Raji (cell line): ENCODE results near the gene DLEC1.

Source experiments
- POLR2A ChIP-seq: IDR thresholded peaks from 2 replicates; pipeline ENCODE4 v1.6.1; 2011; ENCODE audit warnings: low read depth, low read length, control low read depth; ENCODE audit not compliant: insufficient read depth

Gene DLEC1

DNA sequence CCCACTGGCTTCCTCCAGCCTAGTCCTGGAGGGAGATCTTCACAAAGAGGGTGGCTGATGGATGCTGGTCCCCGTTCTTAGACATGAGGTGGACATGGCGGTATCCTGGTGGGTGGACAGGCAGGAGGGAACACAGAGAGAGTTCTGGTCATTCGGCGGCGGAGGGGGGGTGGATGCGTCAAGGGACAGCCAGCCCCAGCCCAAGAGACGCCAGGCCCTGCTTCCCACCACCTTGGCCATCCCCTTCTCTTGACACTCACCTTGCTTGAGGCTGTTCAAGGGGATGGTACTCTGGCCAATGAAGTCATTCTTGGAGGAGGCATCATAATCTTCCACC lies 31.3 kb upstream of the DLEC1 start:
- TF ChIP-seq POLR2A: no peak

DNA sequence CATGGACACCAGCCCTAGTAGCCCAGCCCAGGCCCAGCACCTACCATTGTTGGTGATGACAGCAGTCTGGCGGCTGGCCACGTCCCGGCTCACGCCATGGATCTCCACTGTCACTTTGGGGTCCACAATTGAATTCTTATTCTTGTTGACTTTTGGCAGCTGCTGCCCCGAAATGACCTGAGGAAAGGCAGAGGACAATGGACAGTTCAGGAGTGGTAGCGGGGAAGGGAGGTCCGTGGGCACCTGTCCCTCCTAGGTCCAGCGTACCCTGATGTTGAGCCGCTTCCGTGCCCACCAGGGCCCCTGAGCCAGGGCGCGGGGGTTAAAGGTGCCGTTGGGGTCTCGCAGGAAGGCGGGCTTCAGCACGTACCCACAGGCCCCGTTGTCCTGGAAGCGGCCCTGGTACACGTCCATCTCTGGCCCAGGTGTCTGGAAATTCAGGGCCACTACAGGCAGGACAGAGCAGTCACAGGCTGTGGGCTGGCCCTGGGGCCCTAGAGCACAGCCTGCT lies 30.8 kb upstream of the DLEC1 start:
- TF ChIP-seq POLR2A: no peak

DNA sequence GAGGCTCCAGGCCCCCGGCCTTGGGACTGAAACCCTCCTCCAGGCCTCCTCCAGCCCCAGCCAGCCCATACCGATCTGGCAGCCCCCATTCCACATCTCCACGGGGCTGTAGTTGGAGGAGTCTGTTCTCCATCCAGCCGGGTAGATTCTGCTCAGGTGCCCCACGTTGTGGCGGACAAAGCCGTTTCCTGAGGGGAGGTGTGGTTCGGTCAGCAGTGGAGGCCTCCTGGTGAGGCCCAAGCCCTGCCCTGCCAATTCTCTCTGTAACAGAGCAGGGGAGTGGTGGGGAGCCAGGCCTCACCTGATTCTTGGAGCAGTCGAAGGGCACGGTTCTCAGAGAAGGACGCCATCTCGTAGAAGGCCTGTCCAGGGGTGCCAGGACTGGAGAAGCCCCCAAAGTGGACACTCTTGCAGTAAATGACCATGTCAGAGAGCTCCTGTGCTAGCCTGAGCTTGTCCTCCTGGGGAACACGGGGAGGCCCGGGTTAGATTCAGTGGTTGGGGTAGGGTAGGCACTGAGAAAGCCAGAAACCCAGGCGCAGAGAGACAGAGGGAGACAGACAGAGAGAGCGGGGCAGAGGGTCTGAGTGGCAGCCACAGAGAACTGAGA lies 29.9 kb upstream of the DLEC1 start:
- TF ChIP-seq POLR2A: no peak

DNA sequence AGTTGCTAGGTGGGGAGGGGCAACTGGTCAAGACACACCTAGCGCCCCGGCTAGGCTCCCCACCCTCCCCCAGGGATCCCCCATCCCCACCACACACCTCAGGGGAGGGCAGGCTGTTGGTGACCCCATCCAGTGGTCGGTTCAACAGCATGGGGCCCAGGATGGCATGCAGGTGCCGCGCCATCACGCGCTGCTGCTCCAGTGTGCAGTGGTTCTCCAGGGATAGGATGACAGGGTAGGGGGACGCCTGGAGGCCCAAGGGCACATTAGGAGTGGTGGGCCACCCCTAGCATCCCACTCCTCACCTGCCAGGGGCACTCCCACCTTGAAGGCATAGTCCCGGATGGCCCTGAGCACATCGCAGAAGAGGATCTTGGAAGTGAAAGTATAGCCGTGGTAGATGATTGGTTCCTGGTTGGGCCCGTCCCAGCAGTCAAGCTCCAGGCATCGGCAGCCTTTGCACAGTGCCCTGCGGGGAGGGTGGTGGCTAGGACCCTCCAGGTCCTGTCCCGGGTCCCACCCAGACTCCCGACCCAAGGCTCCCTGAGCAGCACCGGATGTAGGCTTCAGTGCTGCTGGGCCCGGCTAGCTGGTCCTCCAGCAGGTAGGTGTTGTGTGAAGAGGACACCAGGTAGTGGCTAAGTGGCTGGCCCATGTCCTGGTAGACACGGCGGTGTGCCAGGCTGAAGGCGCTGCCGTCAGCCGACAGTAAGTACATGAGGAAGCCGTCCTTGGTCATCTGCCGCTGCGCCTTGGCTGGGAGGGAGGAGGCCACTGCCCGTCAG lies 29.0 kb upstream of the DLEC1 start:
- no peak for TF ChIP-seq POLR2A

DNA sequence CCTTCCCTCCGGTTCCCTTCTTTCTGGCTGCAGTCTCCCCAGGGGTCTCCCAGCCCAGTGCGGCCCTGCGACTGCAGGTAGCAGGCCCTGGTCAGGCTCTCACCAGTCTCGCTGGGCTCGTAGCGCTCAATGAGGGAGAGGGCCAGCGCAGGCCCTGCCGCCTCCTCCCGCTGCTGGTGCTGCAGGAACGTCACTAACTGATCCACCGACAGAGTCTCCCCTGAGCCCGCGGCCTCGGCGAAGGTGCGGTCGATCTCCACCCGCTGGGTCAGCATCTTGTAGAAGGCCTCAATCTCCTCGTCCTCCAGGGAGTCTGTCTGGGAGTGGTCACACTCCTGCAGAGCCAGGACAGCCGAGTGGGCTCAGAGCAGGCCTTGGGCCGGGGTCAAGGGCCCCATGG lies 27.9 kb upstream of the DLEC1 start:
- TF ChIP-seq POLR2A: no peak

DNA sequence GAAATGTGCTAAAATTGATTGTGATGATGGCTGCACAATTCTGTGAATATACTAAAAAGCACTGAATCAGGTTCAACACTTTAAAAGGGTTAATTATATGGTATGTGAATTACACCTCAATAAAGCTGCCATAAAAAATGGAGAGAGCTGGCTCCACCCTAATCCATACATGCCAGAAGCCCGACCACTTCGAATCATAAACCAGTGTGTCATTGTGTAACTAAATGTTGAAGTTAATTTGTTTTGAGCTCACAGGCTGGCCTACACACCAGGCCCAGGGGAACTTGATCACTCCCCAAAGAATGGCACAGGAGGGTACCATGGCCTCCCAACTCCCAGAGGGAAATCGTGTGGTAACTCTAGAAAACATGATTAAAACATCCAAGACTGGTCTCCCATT lies 23.5 kb upstream of the DLEC1 start:
- TF ChIP-seq POLR2A: no peak

DNA sequence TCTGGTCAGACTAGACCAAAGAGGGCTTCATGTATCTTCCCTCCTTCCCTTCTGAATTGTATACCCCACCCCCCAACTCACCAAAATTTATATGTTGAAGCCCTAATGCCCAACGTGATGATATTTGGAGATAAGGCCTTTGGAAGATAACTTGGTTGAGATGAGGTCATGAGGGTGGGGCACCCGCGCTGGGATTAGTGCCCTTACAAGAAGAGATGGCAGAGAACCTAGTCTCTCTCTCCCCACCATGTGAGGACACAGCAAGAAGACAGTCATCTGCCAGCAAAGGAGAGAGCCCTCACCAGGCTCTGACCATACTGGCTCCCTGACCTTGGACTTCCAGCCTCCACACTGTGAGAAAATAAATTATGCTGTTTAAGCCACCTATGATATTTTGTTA lies 23.0 kb upstream of the DLEC1 start:
- no peak for TF ChIP-seq POLR2A

DNA sequence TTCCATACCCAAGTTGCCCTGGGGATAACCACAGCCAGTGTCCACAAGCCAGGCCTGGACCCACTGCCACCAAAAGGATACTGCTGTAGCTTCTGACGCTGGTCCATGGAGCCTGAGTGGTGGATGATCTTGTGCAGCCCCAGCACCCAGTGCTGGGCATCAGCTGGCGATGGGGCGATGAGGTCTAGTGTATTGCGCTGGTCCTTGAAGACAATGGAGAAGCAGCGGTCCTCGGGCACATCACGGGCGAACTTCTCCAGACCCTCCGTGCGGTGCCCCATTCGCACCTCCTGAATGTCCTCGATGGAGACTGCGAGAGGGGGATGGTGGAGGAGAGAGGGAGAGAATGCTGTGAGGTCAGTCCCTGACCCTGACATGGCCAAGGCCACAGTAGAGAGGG lies 22.6 kb upstream of the DLEC1 start:
- no peak for TF ChIP-seq POLR2A

DNA sequence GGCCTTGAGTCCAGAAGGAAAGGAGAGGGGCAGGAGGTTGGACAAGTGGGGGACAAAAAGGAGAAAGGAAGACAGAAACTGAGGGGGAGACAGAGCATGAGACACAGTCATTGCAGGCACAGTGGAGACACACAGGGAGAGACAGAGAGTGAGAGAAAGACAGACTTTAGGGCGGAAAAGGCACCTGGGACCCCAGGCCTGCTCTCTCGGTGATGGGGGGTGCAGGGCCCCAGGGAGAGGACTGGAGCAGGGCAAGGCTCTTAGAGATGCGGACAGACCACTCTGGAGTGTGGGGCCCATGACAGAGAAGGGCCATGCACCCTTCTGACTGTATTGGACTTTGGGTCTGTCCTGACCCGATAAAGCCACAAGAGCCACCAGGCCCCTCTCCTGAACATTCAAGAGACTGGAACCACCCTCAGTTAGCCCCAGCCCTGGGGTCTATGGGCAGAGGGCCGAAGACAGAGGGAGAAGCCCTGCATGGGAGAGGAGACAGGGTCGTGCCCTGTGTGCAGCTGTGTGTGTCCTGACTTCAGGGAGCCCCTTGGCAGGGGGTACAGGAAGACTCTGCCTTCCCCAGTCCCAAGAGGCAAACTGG lies 22.1 kb upstream of the DLEC1 start:
- TF ChIP-seq POLR2A: no peak

DNA sequence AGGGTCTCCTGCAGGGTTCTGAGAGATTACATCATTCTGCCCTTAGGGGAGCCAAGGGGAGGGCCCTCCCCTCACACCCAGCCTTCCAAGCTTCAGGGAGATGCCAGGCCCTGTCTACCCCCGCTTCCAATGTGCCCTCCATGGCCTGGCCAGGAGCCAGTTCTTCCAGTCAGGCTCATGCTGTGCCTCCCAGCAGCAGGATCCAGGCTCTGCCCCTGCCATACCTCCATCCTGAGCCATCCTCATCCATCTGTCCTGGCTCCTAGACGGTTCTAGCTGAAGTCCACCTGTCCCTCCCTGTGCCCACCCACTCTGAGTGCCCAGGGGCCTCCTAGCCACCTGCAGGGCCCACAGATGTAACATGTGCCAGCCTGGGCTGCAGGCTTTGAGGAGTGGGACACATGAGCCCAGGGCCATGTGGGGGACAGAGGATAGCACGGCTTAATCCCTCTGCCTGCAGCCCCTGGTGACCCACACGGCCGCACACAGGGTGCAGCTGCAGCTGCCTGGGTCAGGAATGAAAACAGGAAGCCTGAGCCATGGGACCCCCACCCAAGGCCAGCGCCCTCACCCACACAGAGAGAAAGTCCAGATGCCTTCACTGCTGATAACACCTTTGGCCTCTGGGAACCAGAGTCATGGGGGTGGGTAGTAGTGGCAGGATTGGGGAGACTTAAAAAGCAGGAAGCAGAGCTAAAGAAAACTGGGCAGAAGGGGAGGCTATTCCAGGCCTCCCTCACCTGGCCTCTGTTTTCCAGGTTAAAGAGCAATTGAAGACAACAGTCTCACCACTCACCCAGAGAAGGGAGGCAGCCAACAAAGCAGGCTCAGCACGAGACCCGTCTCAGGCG lies 21.3 kb upstream of the DLEC1 start:
- TF ChIP-seq POLR2A: no peak

DNA sequence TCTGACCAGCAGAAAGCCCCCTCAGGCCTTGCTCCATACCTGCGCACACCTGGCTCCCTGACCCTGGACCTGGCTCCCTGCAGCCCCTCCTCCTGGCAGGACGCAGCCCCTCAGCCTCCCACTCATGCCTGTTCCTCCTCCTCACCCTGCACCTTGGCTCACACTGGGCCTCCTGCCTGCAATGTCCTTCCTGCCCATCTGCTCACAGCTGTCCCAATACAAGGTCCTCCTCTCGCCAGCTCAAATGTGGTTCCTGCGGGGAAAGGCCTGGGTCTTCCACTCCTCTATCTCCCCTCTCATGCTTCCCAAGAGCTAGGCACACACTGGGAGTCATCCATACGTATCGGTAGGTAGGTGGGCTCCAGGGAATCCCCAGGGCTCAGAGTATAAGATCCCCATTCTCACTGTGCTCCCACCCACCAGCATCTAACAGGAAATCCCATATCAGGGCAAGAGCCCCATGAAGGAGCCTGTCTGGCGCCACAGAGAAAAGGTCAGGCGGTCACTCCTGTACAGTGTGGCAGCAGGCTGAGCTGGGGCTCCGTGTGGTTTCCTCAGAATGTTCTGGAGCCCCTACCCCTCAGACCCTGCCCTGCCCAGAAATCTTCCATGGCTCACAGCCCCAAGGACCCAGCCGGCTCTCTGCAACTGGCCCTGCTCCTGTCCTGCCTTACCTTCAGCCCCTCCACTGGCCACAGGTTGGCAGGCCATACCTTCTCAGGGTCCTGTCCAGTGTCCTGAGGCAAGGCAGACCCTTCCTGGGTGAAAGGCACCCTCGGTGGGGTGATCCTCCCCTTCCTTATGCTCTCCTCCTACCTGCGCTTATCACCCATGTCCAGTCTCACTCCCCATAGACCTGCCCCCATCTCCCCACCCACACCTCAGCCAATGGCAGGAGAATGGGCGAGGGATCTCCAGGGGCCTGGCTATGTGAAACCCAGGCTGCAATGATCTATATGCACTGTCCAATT lies 20.4 kb upstream of the DLEC1 start:
- TF ChIP-seq POLR2A: no peak

DNA sequence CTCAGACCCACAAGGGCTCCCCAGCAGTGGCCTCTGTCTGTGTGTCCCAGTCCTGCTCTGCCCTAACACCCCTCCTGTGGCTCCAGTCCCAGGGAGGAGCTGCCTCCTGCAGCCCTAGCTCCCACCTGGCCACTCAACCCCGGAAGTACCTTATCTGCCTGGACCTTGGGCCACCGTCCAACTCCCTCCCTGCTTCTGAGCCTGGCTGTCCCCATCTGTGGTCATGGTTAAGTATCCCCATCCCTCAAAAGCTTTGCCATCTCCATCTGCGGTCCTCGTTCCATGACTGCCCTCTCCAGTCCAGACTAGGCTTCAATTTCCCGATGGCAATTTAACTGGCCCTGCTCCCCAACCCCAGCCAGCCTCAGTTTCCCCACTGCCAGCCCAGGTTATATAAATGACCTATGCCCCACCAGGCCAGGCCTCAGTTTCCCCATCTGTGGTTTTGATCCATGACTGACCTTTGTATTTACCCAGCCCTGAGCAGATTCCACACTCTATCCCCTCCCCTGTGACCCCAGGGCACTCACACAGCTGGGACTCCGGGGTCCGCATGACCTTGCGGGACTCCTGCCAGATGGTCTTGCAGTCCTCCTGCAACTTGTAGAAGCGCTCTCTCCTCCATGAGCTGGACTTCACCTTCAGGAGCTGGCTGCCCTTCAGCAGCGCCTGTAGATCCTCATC lies 19.2 kb upstream of the DLEC1 start:
- TF ChIP-seq POLR2A: no peak

DNA sequence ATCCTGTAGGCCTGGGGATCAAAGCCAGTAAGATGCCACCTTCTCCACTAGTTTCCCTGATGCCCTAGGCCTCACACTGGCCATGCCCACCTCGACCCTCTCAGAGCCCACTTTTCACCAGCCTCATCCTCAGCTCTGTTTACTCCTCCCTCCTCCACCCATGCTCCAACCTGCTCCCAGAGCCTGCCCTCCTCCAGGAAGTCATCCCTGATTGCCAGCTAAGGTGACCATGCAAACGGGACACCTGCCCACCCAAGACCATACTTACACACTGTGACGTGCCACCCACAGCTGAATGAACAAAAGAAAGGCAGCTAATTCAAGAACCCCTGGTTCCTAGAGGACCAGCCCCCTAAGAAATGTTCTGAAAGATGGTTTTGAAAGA lies 18.7 kb upstream of the DLEC1 start:
- TF ChIP-seq POLR2A: no peak

DNA sequence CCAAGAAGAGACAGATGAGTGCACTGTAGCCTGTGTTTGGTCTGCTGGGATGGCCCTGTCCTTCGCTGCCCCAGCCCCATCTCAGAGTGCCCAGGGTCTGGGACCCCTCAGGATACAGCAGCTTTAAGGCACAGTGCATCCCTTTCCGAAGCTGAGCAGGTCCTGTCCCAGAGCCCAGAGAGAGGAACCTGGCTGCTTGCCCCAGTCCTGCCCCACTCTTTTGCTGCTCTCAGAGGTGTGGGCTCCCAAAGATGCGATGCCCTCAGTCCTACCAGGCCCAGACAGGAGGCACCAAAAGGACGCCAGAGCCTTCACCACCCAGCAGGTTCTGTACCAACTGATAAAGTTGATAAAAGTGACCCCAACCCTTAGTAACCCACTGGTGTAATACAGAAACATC lies 17.8 kb upstream of the DLEC1 start:
- no peak for TF ChIP-seq POLR2A
